ENCODE data around the gene SH2D4B.
"Not testable (repeated sequence)": the region's sequence is repeated elsewhere in the genome, so short reads cannot be mapped to it uniquely, and the experiment has no call there.

Gene SH2D4B

GRCh38 chr10:80526742-80527141, 11.0 kb upstream of the SH2D4B start:
- no peak for TF ChIP-seq CTCF (IDR thresholded peaks at IDR 0.05; ENCODE audit: insufficient read depth, low read depth, low read length, missing control alignments)
- DNase-seq (ENCODE audit: low read depth), result no peak
- no peak overlapping the region for H3K4me3 ChIP-seq (ENCODE audit: low read depth, low read length)

DNA sequence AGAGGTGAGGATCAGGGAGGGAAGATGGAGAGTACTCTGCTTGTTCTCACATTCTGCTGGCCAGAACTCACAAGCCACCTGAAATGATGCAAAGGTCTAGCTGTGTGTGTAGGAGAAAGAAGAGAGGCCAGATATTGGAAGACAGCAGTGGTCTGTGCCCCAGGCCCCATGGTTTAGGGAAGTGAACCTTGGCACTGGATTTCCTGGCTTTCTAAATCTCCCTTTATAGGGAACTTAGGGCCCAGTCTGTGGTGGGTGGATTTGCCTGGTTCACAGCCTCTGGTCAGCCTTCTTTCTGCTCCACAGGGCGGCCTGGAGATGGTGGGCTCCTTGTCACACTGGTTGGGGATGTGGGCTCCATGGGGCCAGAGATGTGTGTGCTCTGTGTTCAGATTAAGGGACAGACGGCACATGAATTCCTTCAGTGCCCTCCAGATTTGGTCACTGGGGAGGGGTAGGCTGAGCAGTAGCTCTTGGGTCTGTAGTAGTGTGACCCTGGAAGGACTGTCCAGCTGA, 9.5 kb upstream of the SH2D4B start:
- no peak for TF ChIP-seq CTCF (IDR thresholded peaks at IDR 0.05; ENCODE audit: insufficient read depth, low read depth, low read length, missing control alignments)
- no peak for DNase-seq (ENCODE audit: low read depth)
- no peak overlapping the region for H3K4me3 ChIP-seq (ENCODE audit: low read depth, low read length)

DNA sequence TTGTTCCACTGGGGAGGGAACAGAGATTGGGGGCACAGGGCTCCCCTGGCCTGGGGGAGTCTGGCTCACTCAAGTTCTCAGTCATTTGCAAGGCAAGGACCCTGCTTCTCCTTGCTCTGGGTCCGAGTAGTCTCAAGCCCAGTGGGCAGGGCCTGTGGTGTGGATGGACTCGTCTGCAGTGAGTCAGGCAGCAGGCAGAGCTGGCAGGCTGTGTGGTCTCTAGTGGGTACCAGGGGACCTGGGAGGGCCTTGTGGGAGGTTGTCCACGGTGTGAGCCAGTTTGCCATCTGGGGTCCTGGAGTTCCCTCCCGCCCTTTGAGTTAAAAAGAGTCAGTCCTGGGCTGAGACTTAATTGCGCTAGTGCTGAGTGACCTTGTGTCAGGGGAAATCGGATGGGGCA, 8.8 kb upstream of the SH2D4B start:
- no peak for DNase-seq (ENCODE audit: low read depth)
- H3K4me3 ChIP-seq (ENCODE audit: low read depth, low read length), result no peak overlapping the region
- no peak for TF ChIP-seq CTCF (IDR thresholded peaks at IDR 0.05; ENCODE audit: insufficient read depth, low read depth, low read length, missing control alignments)

DNA sequence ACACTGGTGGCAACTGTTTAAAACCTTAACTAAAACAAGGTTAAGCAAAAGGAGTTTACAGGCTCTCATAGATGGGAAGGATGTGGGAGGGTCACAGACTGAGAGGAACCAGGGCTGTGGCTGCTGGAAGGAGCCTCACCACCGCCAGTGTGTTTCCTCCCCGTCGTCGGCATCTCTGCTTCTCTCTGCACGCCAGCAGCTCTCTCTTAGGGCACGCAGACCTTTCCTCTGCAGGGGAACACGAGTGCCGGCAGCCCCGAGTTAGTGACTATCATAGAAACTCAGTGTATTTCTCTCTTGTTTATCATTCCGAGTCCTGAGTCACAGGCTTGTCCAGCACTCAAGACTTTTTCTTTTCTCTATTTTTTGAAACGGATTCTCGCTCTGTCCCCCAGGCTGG, 8.1 kb upstream of the SH2D4B start:
- no peak for TF ChIP-seq CTCF (IDR thresholded peaks at IDR 0.05; ENCODE audit: insufficient read depth, low read depth, low read length, missing control alignments)
- DNase-seq (ENCODE audit: low read depth), result no peak

DNA sequence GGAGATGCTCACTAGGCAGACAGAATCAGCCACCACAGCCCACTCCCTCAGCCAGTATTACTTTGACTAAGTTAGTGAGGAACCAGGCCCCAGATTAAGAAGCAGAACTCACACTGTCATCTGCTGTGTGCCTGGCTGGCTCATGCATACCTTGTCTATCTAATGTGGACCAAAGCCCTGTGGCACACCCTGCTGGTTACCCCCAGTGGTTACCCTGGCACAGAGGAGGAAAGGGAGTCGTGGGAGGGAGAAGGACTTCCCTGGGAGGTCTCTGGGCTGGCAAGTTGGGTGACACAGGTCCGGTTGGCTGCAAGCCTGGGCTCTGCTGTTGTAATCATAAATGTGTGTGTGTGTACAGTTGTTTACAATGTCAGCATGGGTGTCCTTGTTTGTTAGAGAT, 7.5 kb upstream of the SH2D4B start:
- TF ChIP-seq CTCF (IDR thresholded peaks at IDR 0.05; ENCODE audit: insufficient read depth, low read depth, low read length, missing control alignments), result no peak
- DNase-seq (ENCODE audit: low read depth), result peak; percentile 32
- H3K4me3 ChIP-seq (ENCODE audit: low read depth, low read length), result no peak overlapping the region

More for the DNA sequence above, 8.1 kb upstream of the SH2D4B start:
- no peak overlapping the region for H3K4me3 ChIP-seq (ENCODE audit: low read depth, low read length)

- no peak for DNase-seq (ENCODE audit: low read depth)
- no peak overlapping the region for H3K4me3 ChIP-seq (ENCODE audit: low read depth, low read length)
- no peak for TF ChIP-seq CTCF (IDR thresholded peaks at IDR 0.05; ENCODE audit: insufficient read depth, low read depth, low read length, missing control alignments)
Measured at GRCh38 chr10:80530816-80531215, 6.9 kb upstream of the SH2D4B start.

DNA sequence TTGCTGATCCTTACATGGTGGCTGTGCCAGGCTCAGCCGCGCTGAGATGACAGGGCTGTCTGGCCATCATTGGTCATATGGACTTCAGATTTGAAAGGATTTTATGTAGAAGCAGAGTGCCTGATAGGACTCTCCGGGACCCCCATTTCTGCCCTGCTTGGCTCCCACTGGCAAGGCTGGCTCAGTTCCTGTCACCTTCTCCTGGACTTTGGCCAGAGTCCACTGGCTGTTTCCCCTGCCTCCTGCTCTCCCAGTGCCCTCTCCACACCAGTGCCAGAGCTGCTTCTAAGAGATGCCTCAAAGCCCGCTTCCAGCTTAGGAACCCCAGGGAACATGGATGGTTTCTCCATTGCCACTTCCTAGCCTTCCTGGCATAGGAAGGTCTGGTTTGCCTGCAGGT, 5.1 kb upstream of the SH2D4B start:
- DNase-seq (ENCODE audit: low read depth), result no peak
- TF ChIP-seq CTCF (IDR thresholded peaks at IDR 0.05; ENCODE audit: insufficient read depth, low read depth, low read length, missing control alignments), result no peak
- H3K4me3 ChIP-seq (ENCODE audit: low read depth, low read length), result no peak overlapping the region

DNA sequence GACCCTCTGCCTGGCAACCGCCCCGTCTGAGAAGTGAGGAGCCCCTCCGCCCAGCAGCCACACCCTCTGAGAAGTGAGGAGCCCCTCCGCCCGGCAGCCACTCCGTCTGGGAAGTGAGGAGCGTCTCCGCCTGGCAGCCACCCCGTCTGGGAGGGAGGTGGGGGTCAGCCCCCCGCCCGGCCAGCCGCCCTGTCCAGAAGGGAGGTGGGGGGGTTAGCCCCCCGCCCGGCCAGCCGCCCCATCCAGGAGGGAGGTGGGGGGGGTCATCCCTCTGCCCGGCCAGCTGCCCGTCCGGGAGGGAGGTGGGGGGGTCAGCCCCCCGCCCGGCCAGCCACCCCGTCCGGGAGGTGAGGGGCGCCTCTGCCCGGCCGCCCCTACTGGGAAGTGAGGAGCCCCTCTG, 3.6 kb upstream of the SH2D4B start:
- H3K4me3 ChIP-seq (ENCODE audit: low read depth, low read length); DNase-seq (ENCODE audit: low read depth): not testable (repeated sequence)

GRCh38 chr10:80534646-80535045, 3.1 kb upstream of the SH2D4B start:
- not testable (repeated sequence) for DNase-seq (ENCODE audit: low read depth); H3K4me3 ChIP-seq (ENCODE audit: low read depth, low read length)

Measured in GM12865 (cell line).